Measurements from ENCODE around the gene GP9.

DNA sequence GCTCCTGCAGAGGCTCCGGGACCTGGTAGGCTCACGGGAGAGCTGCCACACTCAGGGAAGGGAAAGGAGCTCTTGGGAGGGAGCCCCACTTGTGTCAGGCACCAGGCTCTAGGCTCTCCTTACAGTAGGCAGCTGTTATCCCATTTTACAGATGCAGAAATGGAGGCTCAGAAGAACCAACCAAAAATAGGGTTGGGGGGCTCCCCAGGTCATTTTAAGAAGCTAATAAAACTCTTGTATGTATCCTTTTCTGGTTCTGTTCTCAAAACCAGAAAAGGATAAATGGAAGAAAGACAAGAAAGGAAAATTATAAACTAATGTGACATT lies 23.5 kb upstream of the GP9 start:
- TF ChIP-seq TAF1 (IDR thresholded peaks at IDR 0.05; ENCODE audit: low read depth, low read length) (no peak), POLR2AphosphoS5 (IDR thresholded peaks at IDR 0.05; ENCODE audit: low read depth, low read length) (no peak), POLR2A (IDR thresholded peaks at IDR 0.05; ENCODE audit: low read depth, low read length) (no peak), POU2F2 (IDR thresholded peaks at IDR 0.05; ENCODE audit: low read depth, low read length) (no peak), SPI1 (IDR thresholded peaks at IDR 0.05; ENCODE audit: low read depth, low read length) (no peak), PAX5 (IDR thresholded peaks at IDR 0.05; ENCODE audit: insufficient read depth, low read length, severe bottlenecking) (no peak)

Data from GM12891 (cell line).